HG03159 (cell line): ENCODE measurements around the gene DPP8.

Experiments
- ATAC-seq: cut with Tn5 transposase; IDR thresholded peaks from one replicate; pipeline ENCODE4 v1.9.1; 2021; ENCODE audit warnings: mild to moderate bottlenecking, moderate library complexity; ENCODE audit not compliant: unreplicated experiment

Gene DPP8

GRCh38 chr15:65426216-65426853, 91.2 kb downstream of the DPP8 start:
- ATAC-seq, result no peak

- no peak for ATAC-seq
Observed at GRCh38 chr15:65424683-65425082, 92.8 kb downstream of the DPP8 start.

GRCh38 chr15:65423976-65424679, 93.4 kb downstream of the DPP8 start:
- ATAC-seq, result no peak

- no peak for ATAC-seq
Observed at GRCh38 chr15:65423150-65423975, 94.1 kb downstream of the DPP8 start.

- peak; percentile 64 for ATAC-seq
Observed at GRCh38 chr15:65421360-65422215, 95.9 kb downstream of the DPP8 start.

GRCh38 chr15:65420975-65421359, 96.5 kb downstream of the DPP8 start:
- no peak for ATAC-seq

GRCh38 chr15:65418596-65418995, 98.9 kb downstream of the DPP8 start:
- no peak for ATAC-seq

GRCh38 chr15:65416845-65417416, 100.6 kb downstream of the DPP8 start:
- ATAC-seq, result no peak

GRCh38 chr15:65414841-65415621, 102.5 kb downstream of the DPP8 start:
- no peak for ATAC-seq

GRCh38 chr15:65413760-65414144, 103.7 kb downstream of the DPP8 start:
- ATAC-seq, result no peak

- no peak for ATAC-seq
Observed at GRCh38 chr15:65413051-65413759, 104.3 kb downstream of the DPP8 start.

GRCh38 chr15:65412556-65412955, 104.9 kb downstream of the DPP8 start:
- no peak for ATAC-seq

GRCh38 chr15:65411465-65412071, 105.9 kb downstream of the DPP8 start:
- no peak for ATAC-seq

- ATAC-seq, result no peak
Observed at GRCh38 chr15:65410972-65411371, 106.5 kb downstream of the DPP8 start.

GRCh38 chr15:65410036-65410435, 107.5 kb downstream of the DPP8 start:
- no peak for ATAC-seq

GRCh38 chr15:65409036-65409631, 108.4 kb downstream of the DPP8 start:
- no peak for ATAC-seq

- no peak for ATAC-seq
Observed at GRCh38 chr15:65408324-65409035, 109.0 kb downstream of the DPP8 start.
